Esophagus squamous epithelium (tissue), 4 donors: ENCODE measurements around the gene LRP5.
"Not testable (repeated sequence)": the region's sequence is repeated elsewhere in the genome, so short reads cannot be mapped to it uniquely, and the experiment has no call there.

Source experiments
- CTCF ChIP-seq, 6 experiments: fragments of 450-650 bp in 4 of 6; fragments of 200-600 bp in 2 of 6; sonication (generic) in 2 of 6; IDR thresholded peaks; one replicate each; pipeline ENCODE4 v1.5.1; 2016 to 2019; ENCODE audit warnings: antibody characterized with exemption in 6 of 6, mild to moderate bottlenecking in 4 of 6, moderate library complexity in 4 of 6
- POLR2A ChIP-seq, 4 donors: fragments of 450-650 bp; IDR thresholded peaks; one replicate each; pipeline ENCODE4 v1.6.1; 2017; ENCODE audit warnings: antibody characterized with exemption in 4 of 4, mild to moderate bottlenecking in 4 of 4, moderate library complexity in 3 of 4

GRCh38 chr11:68299517-68299879 lies 12.9 kb upstream of the LRP5 start:
- TF ChIP-seq POLR2A, CTCF (IDR thresholded peaks at IDR 0.05): not testable (repeated sequence)
